Nephron progenitor cell (in vitro differentiated cells): ENCODE measurements around the gene LRRC36.

Source experiments
- DNase-seq: peaks from one replicate; pipeline ENCODE4 v3.0.0; 2021
- H3K27ac Mint-ChIP-seq: 2 replicates; pipeline ENCODE4 v1.8.0; 2021; ENCODE audit warnings: mild to moderate bottlenecking, moderate library complexity, mixed read lengths
- H3K27me3 Mint-ChIP-seq: 2 replicates; pipeline ENCODE4 v1.8.0; 2021; ENCODE audit warnings: mild to moderate bottlenecking, low read depth, mixed read lengths; ENCODE audit not compliant: poor library complexity
- H3K36me3 Mint-ChIP-seq: 2 replicates; pipeline ENCODE4 v1.8.0; 2021; ENCODE audit warnings: low read depth, mixed read lengths
- H3K4me1 Mint-ChIP-seq: 2 replicates; pipeline ENCODE4 v1.8.0; 2021; ENCODE audit warnings: mixed read lengths
- H3K4me3 Mint-ChIP-seq: 2 replicates; pipeline ENCODE4 v1.8.0; 2021; ENCODE audit warnings: mild to moderate bottlenecking, moderate library complexity, mixed read lengths
- H3K9me3 Mint-ChIP-seq: 2 replicates; pipeline ENCODE4 v1.8.0; 2021; ENCODE audit warnings: mild to moderate bottlenecking, moderate library complexity, mixed read lengths
- CTCF ChIP-seq: fragments of 200-600 bp; sonication (generic); IDR thresholded peaks from 2 replicates; pipeline ENCODE4 v1.5.0; 2021; ENCODE audit warnings: antibody characterized with exemption

Gene LRRC36

GRCh38 chr16:67423611-67424260 lies 97.1 kb downstream of the LRRC36 start:
- peak overlapping the region; percentile 39 for H3K4me3 Mint-ChIP-seq
- H3K4me1 Mint-ChIP-seq = peaks cover 59% of the 10 kb centered on the region
- H3K27ac Mint-ChIP-seq = peak overlapping the region; percentile 43
- no peak for TF ChIP-seq CTCF
- peaks cover 57% of the 10 kb centered on the region for H3K27me3 Mint-ChIP-seq
- H3K9me3 Mint-ChIP-seq = no peaks in the 10 kb centered on the region
- DNase-seq = peak; percentile 30
- H3K36me3 Mint-ChIP-seq = no peaks in the 10 kb centered on the region

GRCh38 chr16:67424261-67424615 lies 97.6 kb downstream of the LRRC36 start:
- peaks cover 61% of the 10 kb centered on the region for H3K27me3 Mint-ChIP-seq
- H3K4me1 Mint-ChIP-seq = peaks cover 61% of the 10 kb centered on the region
- DNase-seq = no peak
- no peak overlapping the region for H3K27ac Mint-ChIP-seq
- no peaks in the 10 kb centered on the region for H3K36me3 Mint-ChIP-seq
- H3K4me3 Mint-ChIP-seq = peak overlapping the region; percentile 27
- TF ChIP-seq CTCF = no peak
- no peaks in the 10 kb centered on the region for H3K9me3 Mint-ChIP-seq

- Mint-ChIP-seq H3K36me3 (no peaks in the 10 kb centered on the region), H3K27me3 (peaks cover 64% of the 10 kb centered on the region)
Measured at GRCh38 chr16:67425061-67425460, 98.4 kb downstream of the LRRC36 start.

GRCh38 chr16:67425580-67425979 lies 99.0 kb downstream of the LRRC36 start:
- no peaks in the 10 kb centered on the region for H3K9me3 Mint-ChIP-seq
- H3K27me3 Mint-ChIP-seq = peaks cover 69% of the 10 kb centered on the region
- TF ChIP-seq CTCF = no peak
- H3K36me3 Mint-ChIP-seq = no peaks in the 10 kb centered on the region
- no peak overlapping the region for H3K27ac Mint-ChIP-seq
- no peak for DNase-seq
- H3K4me3 Mint-ChIP-seq = no peak overlapping the region
- peaks cover 65% of the 10 kb centered on the region for H3K4me1 Mint-ChIP-seq

More at GRCh38 chr16:67425061-67425460, 98.4 kb downstream of the LRRC36 start:
- Mint-ChIP-seq H3K4me1 (peaks cover 61% of the 10 kb centered on the region), H3K9me3 (no peaks in the 10 kb centered on the region), H3K27ac (no peak overlapping the region), H3K4me3 (peak overlapping the region; percentile 8)
- no peak for TF ChIP-seq CTCF
- DNase-seq = no peak

GRCh38 chr16:67426022-67426421 lies 99.4 kb downstream of the LRRC36 start:
- Mint-ChIP-seq H3K4me3 (no peak overlapping the region), H3K4me1 (peaks cover 65% of the 10 kb centered on the region), H3K27me3 (peaks cover 68% of the 10 kb centered on the region), H3K36me3 (no peaks in the 10 kb centered on the region), H3K27ac (no peak overlapping the region), H3K9me3 (no peaks in the 10 kb centered on the region)
- no peak for TF ChIP-seq CTCF
- DNase-seq = no peak

- Mint-ChIP-seq H3K36me3 (no peaks in the 10 kb centered on the region), H3K27me3 (peaks cover 65% of the 10 kb centered on the region), H3K9me3 (no peaks in the 10 kb centered on the region), H3K4me3 (no peak overlapping the region), H3K27ac (no peak overlapping the region), H3K4me1 (peaks cover 70% of the 10 kb centered on the region)
- no peak for DNase-seq
- TF ChIP-seq CTCF = no peak
Measured at GRCh38 chr16:67426950-67427349, 100.3 kb downstream of the LRRC36 start.
